ENCODE results near the gene FLYWCH1.
A peak's percentile ranks its signal among the peaks of the same experiment; 100 is the strongest.

Gene FLYWCH1

GRCh38 chr16:2915196-2915929 is 3.6 kb downstream of the FLYWCH1 start:
- POLR2A ChIA-PET, result no interaction called here
- no peak for DNase-seq (ENCODE audit: low read depth, low spot score)
- CTCF ChIA-PET, result interaction anchor here (1.1 to 18.7 kb wide), 6 partner anchors 7 to 76 kb away, joined by 3 to 396 read pairs (median 58); partner anchors contain the start of gene FLYWCH2
- no peak for TF ChIP-seq CTCF (IDR thresholded peaks at IDR 0.05; ENCODE audit: insufficient read depth, low read length, missing control alignments)
- H3K4me3 ChIP-seq (ENCODE audit: low read depth, low read length), result no peak overlapping the region

- TF ChIP-seq CTCF (IDR thresholded peaks at IDR 0.05; ENCODE audit: insufficient read depth, low read length, missing control alignments), result peak; percentile 74
- POLR2A ChIA-PET, result interaction anchor here (0.6 kb wide), 1 partner anchor 94 kb away, joined by 3 read pairs; no protein-coding TSS in a partner anchor
- CTCF ChIA-PET, result interaction anchor here (0.7 to 18.7 kb wide), 23 partner anchors 7 to 199 kb away, joined by 3 to 396 read pairs (median 3); partner anchors contain the start of genes FLYWCH1, FLYWCH2 and PRSS27
- H3K4me3 ChIP-seq (ENCODE audit: low read depth, low read length), result no peak overlapping the region
- no peak for DNase-seq (ENCODE audit: low read depth, low spot score)
Measured at GRCh38 chr16:2919511-2920255, 8.0 kb downstream of the FLYWCH1 start.

GRCh38 chr16:2923481-2923880 is 11.8 kb downstream of the FLYWCH1 start:
- DNase-seq (ENCODE audit: low read depth, low spot score), result no peak
- no peak overlapping the region for H3K4me3 ChIP-seq (ENCODE audit: low read depth, low read length)
- no peak for TF ChIP-seq CTCF (IDR thresholded peaks at IDR 0.05; ENCODE audit: insufficient read depth, low read length, missing control alignments)
- POLR2A ChIA-PET, result interaction anchor here (0.6 kb wide), 1 partner anchor 11 kb away, joined by 3 read pairs; no protein-coding TSS in a partner anchor
- CTCF ChIA-PET, result interaction anchor here (1.1 to 18.7 kb wide), 5 partner anchors 11 to 85 kb away, joined by 4 to 396 read pairs (median 11); partner anchors contain the start of genes FLYWCH1 and FLYWCH2

GRCh38 chr16:2924901-2925755 is 13.4 kb downstream of the FLYWCH1 start:
- DNase-seq (ENCODE audit: low read depth, low spot score), result no peak
- no peak for TF ChIP-seq CTCF (IDR thresholded peaks at IDR 0.05; ENCODE audit: insufficient read depth, low read length, missing control alignments)
- H3K4me3 ChIP-seq (ENCODE audit: low read depth, low read length), result no peak overlapping the region
- ChIA-PET POLR2A (interaction anchor here (0.6 kb wide), 1 partner anchor 50 kb away, joined by 3 read pairs; no protein-coding TSS in a partner anchor), CTCF (interaction anchor here (1.5 to 18.7 kb wide), 5 partner anchors 13 to 86 kb away, joined by 3 to 396 read pairs (median 45); partner anchors contain the start of genes FLYWCH1 and FLYWCH2)

GRCh38 chr16:2925951-2926649 is 14.4 kb downstream of the FLYWCH1 start:
- TF ChIP-seq CTCF (IDR thresholded peaks at IDR 0.05; ENCODE audit: insufficient read depth, low read length, missing control alignments), result no peak
- no peak overlapping the region for H3K4me3 ChIP-seq (ENCODE audit: low read depth, low read length)
- ChIA-PET CTCF (interaction anchor here (0.5 to 18.7 kb wide), 20 partner anchors 9 to 185 kb away, joined by 3 to 396 read pairs (median 6); partner anchors contain the start of genes FLYWCH2 and PKMYT1), POLR2A (interaction anchor here (0.7 kb wide), 1 partner anchor 53 kb away, joined by 3 read pairs; no protein-coding TSS in a partner anchor)
- DNase-seq (ENCODE audit: low read depth, low spot score), result no peak
